ENCODE data around the gene PAQR5.
"Not testable (repeated sequence)": the region's sequence is repeated elsewhere in the genome, so short reads cannot be mapped to it uniquely, and the experiment has no call there.

Gene PAQR5

GRCh38 chr15:69317392-69317841, 18.7 kb downstream of the PAQR5 start:
- DNase-seq = no peak

- no peak for DNase-seq
Measured at GRCh38 chr15:69318033-69318432, 19.3 kb downstream of the PAQR5 start.

- DNase-seq = no peak
Measured at GRCh38 chr15:69319384-69320375, 21.0 kb downstream of the PAQR5 start.

- no peak for DNase-seq
Measured at GRCh38 chr15:69320977-69321554, 22.4 kb downstream of the PAQR5 start.

- no peak for DNase-seq
Measured at GRCh38 chr15:69323893-69324430, 25.2 kb downstream of the PAQR5 start.

- DNase-seq = no peak
Measured at GRCh38 chr15:69324565-69324964, 25.9 kb downstream of the PAQR5 start.

GRCh38 chr15:69325456-69325971, 26.8 kb downstream of the PAQR5 start:
- DNase-seq = no peak

- no peak for DNase-seq
Measured at GRCh38 chr15:69328080-69328479, 29.4 kb downstream of the PAQR5 start.

GRCh38 chr15:69328739-69329138, 30.0 kb downstream of the PAQR5 start:
- DNase-seq = no peak

- no peak for DNase-seq
Measured at GRCh38 chr15:69337138-69337537, 38.4 kb downstream of the PAQR5 start.

GRCh38 chr15:69338535-69339213, 40.0 kb downstream of the PAQR5 start:
- no peak for DNase-seq

- not testable (repeated sequence) for DNase-seq
Measured at GRCh38 chr15:69339214-69339543, 40.5 kb downstream of the PAQR5 start.

- DNase-seq = no peak
Measured at GRCh38 chr15:69340243-69340900, 41.7 kb downstream of the PAQR5 start.

GRCh38 chr15:69341356-69341755, 42.6 kb downstream of the PAQR5 start:
- DNase-seq = no peak

- no peak for DNase-seq
Measured at GRCh38 chr15:69342460-69343076, 43.9 kb downstream of the PAQR5 start.

- DNase-seq = no peak
Measured at GRCh38 chr15:69343133-69343532, 44.4 kb downstream of the PAQR5 start.

- no peak for DNase-seq
Measured at GRCh38 chr15:69344238-69344637, 45.5 kb downstream of the PAQR5 start.

GRCh38 chr15:69346112-69346511, 47.4 kb downstream of the PAQR5 start:
- DNase-seq = no peak

GRCh38 chr15:69351333-69351732, 52.6 kb downstream of the PAQR5 start:
- no peak for DNase-seq

GRCh38 chr15:69351884-69352283, 53.2 kb downstream of the PAQR5 start:
- DNase-seq = no peak

- DNase-seq = no peak
Measured at GRCh38 chr15:69357773-69358771, 59.4 kb downstream of the PAQR5 start.
